Stimulated activated memory B cell treated with anti-CD40 and anti-IgM and Interleukin-4, amounts not matched to agents 10 μg/mL and 1 μg/mL and 100 μg/mL, for 72 hours (primary cell): ENCODE results near the gene SPTA1.

Experiments
- ATAC-seq: fragments of 150-1000 bp; cut with Tn5 transposase; 2 replicates; pipeline ENCODE4 v1.10.0; 2021
- H3K27ac Mint-ChIP-seq: one replicate; pipeline ENCODE4 v1.8.0; 2022; ENCODE audit warnings: mild to moderate bottlenecking, mixed read lengths
- H3K27me3 Mint-ChIP-seq: one replicate; pipeline ENCODE4 v1.8.0; 2022; ENCODE audit warnings: mixed read lengths
- H3K36me3 Mint-ChIP-seq: one replicate; pipeline ENCODE4 v1.8.0; 2022; ENCODE audit warnings: mixed read lengths
- H3K4me1 Mint-ChIP-seq: one replicate; pipeline ENCODE4 v1.8.0; 2022; ENCODE audit warnings: mixed read lengths
- H3K4me3 Mint-ChIP-seq: one replicate; pipeline ENCODE4 v1.8.0; 2022; ENCODE audit warnings: mild to moderate bottlenecking, moderate library complexity, mixed read lengths
- H3K9me3 Mint-ChIP-seq: one replicate; pipeline ENCODE4 v1.8.0; 2022; ENCODE audit warnings: mixed read lengths

SPTA1 gene

DNA sequence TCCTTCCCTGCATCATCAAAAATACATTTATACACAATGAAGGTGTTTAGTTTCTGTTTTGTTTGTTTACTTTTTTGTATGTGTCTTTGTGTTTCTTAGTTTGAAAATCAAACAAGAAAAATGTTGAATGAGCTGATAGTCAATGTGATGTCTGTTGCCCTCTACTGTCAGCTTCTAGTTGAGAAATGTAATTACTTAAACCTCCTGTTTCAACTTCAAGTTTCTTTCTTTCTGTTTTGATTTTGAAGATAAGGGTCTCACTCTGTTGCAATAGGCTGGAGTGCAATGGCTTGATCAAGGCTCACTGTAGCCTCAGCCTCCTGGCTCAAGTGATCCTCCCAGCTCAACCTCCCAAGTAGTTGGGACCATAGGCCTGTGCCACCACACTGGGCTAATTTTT, 37.5 kb downstream of the SPTA1 start:
- Mint-ChIP-seq H3K4me1 (peaks cover 34% of the 10 kb centered on the region), H3K27ac (no peak overlapping the region), H3K36me3 (no peaks in the 10 kb centered on the region), H3K4me3 (no peak overlapping the region), H3K9me3 (no peaks in the 10 kb centered on the region), H3K27me3 (no peaks in the 10 kb centered on the region)
- ATAC-seq = no peak

DNA sequence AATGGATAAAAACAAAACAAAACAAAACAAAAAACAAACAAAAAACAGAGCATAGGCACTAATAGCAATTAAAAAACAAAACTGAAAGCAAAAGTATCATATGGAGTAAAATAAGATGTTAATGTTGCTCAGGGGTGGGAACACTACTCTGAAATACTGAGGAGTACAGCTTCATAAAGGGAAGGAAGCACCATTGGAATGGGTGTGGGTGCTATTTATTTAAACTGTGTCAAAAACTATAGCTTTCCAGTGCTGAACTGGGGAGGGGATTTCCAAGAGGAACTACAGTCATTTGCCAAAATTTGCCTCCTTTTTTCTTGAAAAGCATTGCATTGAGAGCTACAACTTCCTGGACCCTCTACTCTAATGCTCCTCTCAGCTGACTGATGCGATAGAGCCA, 40.0 kb downstream of the SPTA1 start:
- Mint-ChIP-seq H3K4me3 (no peak overlapping the region), H3K27ac (no peak overlapping the region), H3K4me1 (peaks cover 27% of the 10 kb centered on the region), H3K9me3 (no peaks in the 10 kb centered on the region), H3K27me3 (no peaks in the 10 kb centered on the region), H3K36me3 (no peaks in the 10 kb centered on the region)
- no peak for ATAC-seq

DNA sequence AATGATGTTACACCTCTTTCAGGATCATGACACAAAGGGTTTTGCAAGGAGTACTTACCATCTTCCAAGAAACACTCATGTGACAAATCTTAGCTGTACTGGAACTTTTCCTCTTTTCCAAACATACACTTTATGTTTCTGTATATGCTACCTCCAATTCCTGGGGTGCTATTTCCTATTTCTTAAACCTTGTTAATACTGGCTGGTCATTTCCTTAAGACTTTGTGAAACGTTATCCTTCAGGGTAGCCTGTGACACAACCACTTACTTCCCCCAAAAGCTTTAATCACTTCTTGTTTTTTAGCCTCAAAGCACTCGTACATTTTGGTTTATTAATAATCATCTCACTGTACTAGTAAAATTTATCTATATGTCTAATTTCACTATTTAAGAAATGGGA, 42.1 kb downstream of the SPTA1 start:
- no peaks in the 10 kb centered on the region for H3K36me3 Mint-ChIP-seq
- no peak overlapping the region for H3K4me3 Mint-ChIP-seq
- H3K4me1 Mint-ChIP-seq = peaks cover 27% of the 10 kb centered on the region
- peaks cover 2% of the 10 kb centered on the region for H3K9me3 Mint-ChIP-seq
- no peak for ATAC-seq
- no peak overlapping the region for H3K27ac Mint-ChIP-seq
- no peaks in the 10 kb centered on the region for H3K27me3 Mint-ChIP-seq

DNA sequence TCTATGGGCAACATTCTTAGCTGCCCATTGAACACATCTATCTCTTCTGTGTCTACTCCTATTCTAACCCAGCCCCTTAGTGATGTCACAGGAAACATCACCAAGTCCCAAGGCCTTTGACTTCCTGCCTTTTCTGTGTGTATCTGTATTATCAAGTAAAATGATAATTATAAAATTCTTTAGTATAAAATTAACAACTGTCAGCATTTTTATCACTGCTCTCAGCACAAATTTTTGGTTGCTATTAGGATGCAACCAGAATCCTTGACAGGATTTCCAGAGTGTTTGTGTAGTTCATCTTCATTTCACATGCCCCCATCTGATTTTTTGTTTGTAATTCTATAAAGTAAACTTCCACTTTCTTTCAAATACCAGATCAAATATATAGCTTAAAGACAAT, 47.6 kb downstream of the SPTA1 start:
- peaks cover 2% of the 10 kb centered on the region for H3K9me3 Mint-ChIP-seq
- H3K27ac Mint-ChIP-seq = no peak overlapping the region
- no peaks in the 10 kb centered on the region for H3K4me1 Mint-ChIP-seq
- H3K36me3 Mint-ChIP-seq = no peaks in the 10 kb centered on the region
- no peak overlapping the region for H3K4me3 Mint-ChIP-seq
- H3K27me3 Mint-ChIP-seq = peaks cover 7% of the 10 kb centered on the region
- no peak for ATAC-seq

DNA sequence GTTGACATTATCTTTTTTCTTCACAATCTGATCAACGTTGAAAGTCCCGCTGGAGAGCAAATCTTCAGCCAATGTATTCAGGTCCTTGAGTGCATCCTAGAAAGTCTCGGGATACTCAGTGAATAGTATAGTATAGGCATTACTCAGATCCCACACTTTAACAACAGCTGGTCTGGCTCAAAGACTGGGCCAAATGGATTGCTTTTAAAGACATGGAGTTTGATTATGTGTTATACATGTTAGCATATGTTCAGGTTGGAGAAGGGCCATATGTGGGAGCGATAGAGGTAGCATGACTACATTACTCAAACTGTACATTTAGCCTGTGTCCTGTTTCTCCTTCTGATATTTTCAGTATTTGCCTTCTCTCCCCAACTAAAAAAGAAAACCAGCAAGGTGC, 48.4 kb downstream of the SPTA1 start:
- no peaks in the 10 kb centered on the region for H3K36me3 Mint-ChIP-seq
- no peaks in the 10 kb centered on the region for H3K4me1 Mint-ChIP-seq
- H3K4me3 Mint-ChIP-seq = no peak overlapping the region
- no peak for ATAC-seq
- peaks cover 7% of the 10 kb centered on the region for H3K27me3 Mint-ChIP-seq
- peaks cover 2% of the 10 kb centered on the region for H3K9me3 Mint-ChIP-seq
- no peak overlapping the region for H3K27ac Mint-ChIP-seq

DNA sequence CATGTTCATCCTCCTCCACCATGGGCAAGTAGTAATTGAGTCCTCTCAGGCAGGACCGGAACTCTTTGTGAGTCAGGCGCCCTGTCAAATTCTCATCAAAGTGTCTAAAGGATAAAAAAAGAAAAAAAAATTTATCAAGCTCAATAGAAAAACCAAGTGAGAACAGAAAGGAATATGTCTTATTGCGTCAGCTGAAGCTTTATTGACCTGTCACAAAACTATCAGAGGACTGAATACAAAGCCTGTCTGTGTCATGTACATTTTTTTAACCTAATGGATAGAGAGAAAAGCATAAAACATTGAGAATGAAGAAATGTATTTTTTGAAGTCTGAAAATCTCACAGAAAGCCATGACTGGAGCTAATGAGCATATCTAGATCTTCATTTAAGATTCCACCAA, 72.8 kb downstream of the SPTA1 start:
- Mint-ChIP-seq H3K4me1 (peaks cover 10% of the 10 kb centered on the region), H3K27me3 (no peaks in the 10 kb centered on the region), H3K4me3 (no peak overlapping the region), H3K36me3 (no peaks in the 10 kb centered on the region), H3K27ac (no peak overlapping the region), H3K9me3 (no peaks in the 10 kb centered on the region)
- no peak for ATAC-seq

DNA sequence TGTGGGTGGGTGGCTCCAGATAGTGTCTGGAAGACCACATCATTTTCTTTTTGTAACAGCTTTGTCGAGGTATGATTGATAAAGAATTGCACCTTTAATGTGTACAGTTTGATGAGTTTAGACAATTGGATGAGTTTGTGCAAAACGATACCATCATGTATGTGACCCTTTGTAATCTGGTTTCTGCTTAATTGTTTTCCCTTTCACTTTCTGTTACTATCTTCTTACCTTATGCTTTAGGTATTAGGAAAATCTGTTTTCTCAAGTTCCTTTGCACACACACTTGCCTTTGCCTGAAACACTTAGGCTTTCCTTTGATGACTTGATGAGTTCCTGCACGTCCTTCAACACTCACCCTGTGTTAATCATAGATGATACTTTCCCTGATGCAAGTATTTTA, 74.6 kb downstream of the SPTA1 start:
- H3K9me3 Mint-ChIP-seq = no peaks in the 10 kb centered on the region
- no peak overlapping the region for H3K4me3 Mint-ChIP-seq
- ATAC-seq = no peak
- H3K4me1 Mint-ChIP-seq = peaks cover 10% of the 10 kb centered on the region
- no peaks in the 10 kb centered on the region for H3K36me3 Mint-ChIP-seq
- H3K27me3 Mint-ChIP-seq = no peaks in the 10 kb centered on the region
- no peak overlapping the region for H3K27ac Mint-ChIP-seq

DNA sequence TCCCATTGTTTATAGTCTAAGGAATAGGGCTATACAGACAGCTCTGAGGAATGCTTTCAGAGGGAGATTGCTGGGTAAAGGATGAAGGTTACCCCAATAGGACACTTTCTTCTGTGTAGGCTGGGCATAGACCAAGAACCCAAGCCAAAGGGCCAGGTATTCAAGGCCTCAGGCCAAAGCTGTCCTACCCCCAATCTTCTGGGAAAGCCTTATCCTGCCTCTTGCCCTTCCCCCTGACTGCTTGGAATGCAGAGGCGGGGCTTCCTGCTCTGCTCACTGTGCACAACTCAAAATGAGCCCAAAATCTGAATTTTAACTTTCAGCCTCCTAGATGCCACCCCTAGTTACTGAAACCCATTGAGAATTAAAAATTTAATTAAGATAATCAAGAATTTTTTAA, 79.2 kb downstream of the SPTA1 start:
- Mint-ChIP-seq H3K4me3 (no peak overlapping the region), H3K36me3 (no peaks in the 10 kb centered on the region), H3K4me1 (peaks cover 7% of the 10 kb centered on the region), H3K9me3 (no peaks in the 10 kb centered on the region), H3K27me3 (no peaks in the 10 kb centered on the region), H3K27ac (no peak overlapping the region)
- no peak for ATAC-seq

DNA sequence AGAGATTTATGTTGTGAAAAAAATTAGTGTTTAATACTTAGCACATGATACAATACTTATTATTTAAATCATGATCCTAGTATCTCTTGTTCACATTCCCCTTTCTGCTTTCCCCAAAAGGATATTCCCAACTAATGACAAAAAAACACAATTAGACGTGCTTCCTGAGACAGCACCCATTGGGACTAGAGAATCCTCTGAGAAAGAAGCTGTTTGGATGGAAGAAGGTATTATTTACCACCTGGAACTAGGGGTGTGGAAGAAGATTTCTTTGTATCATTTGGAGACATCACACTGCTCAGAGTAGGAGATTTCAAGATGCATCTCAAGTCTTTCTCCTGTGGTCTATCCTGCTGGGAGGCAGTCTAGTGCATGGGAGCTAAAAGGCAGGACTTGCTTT, 81.5 kb downstream of the SPTA1 start, which contains the start of gene OR10Z1:
Gene OR10Z1 (plus strand): TSS at position 301 of the 400 bp plus-strand sequence. CDS start 1,171 bp downstream, outside the sequence.
- no peak within 1 kb of the TSS for H3K4me3 Mint-ChIP-seq
- no peak for ATAC-seq
- no peaks in the 10 kb centered on the region for H3K36me3 Mint-ChIP-seq
- no peaks in the 10 kb centered on the region for H3K9me3 Mint-ChIP-seq
- H3K27me3 Mint-ChIP-seq = no peaks in the 10 kb centered on the region
- H3K27ac Mint-ChIP-seq = no peak within 1 kb of the TSS
- no peaks in the 10 kb centered on the region for H3K4me1 Mint-ChIP-seq

DNA sequence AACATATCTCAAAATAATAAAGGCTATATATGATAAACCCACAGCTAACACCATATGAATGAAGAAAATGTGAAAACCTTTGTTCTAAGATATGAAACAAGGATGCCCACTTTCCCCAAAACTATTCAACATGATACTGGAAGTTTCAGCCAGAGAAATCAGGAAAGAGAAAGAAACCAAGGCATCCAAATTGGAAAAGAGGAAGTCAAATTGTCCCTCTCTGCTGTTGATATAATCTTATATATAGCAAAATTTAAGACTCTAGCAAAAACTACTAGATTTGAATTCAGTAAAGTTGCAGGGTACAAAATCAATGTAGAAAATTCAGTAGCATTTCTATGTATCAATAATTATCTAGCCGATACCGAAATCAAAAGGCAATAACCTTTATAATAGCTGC, 85.8 kb downstream of the SPTA1 start:
- no peak for ATAC-seq
- peaks cover 19% of the 10 kb centered on the region for H3K9me3 Mint-ChIP-seq
- peaks cover 3% of the 10 kb centered on the region for H3K27me3 Mint-ChIP-seq
- no peaks in the 10 kb centered on the region for H3K4me1 Mint-ChIP-seq
- no peaks in the 10 kb centered on the region for H3K36me3 Mint-ChIP-seq
- H3K27ac Mint-ChIP-seq = no peak overlapping the region
- no peak overlapping the region for H3K4me3 Mint-ChIP-seq

DNA sequence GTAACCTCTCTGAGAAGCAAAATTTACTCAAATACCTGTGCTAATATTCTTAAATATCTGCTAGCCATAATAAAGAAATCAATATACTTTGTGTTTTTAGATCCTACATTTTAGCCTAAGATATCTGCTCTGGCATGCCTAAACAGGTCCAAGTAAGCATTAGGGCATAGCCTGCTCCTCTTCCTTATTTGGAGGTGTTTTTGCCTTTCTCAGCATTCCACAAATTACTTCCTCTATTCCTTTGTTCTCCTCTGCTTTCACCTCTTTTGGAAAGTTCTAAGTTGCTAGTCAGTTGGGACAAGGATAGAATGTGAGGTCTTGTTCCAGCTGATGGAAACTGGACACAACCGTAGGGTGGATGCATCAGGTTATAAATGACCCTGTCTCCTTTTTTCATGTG, 99.6 kb downstream of the SPTA1 start:
- Mint-ChIP-seq H3K9me3 (peaks cover 8% of the 10 kb centered on the region), H3K4me1 (no peaks in the 10 kb centered on the region), H3K27me3 (peaks cover 9% of the 10 kb centered on the region), H3K36me3 (no peaks in the 10 kb centered on the region), H3K4me3 (no peak overlapping the region), H3K27ac (no peak overlapping the region)
- no peak for ATAC-seq

DNA sequence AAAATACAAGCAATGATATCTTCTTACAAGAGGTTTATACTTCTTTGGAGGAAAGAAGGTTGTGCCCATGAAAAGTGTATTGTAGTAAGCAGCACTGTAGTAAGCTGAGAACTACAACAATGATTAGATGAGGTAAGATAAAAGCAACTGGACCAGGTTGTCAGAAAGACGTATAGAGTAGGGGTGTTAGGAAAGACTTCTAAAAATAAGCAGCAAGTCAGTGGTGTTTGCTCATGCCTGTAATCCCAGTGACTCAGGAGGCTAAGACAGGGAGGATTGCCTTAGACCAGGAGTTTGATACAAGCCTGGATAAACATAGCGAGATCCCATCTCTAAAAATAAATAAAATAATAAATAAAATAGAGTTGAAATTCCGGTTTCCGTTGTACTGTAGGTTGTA, 102.6 kb downstream of the SPTA1 start:
- ATAC-seq = no peak
- no peaks in the 10 kb centered on the region for H3K36me3 Mint-ChIP-seq
- H3K27ac Mint-ChIP-seq = no peak overlapping the region
- H3K27me3 Mint-ChIP-seq = peaks cover 11% of the 10 kb centered on the region
- H3K9me3 Mint-ChIP-seq = peaks cover 6% of the 10 kb centered on the region
- H3K4me3 Mint-ChIP-seq = no peak overlapping the region
- H3K4me1 Mint-ChIP-seq = no peaks in the 10 kb centered on the region

DNA sequence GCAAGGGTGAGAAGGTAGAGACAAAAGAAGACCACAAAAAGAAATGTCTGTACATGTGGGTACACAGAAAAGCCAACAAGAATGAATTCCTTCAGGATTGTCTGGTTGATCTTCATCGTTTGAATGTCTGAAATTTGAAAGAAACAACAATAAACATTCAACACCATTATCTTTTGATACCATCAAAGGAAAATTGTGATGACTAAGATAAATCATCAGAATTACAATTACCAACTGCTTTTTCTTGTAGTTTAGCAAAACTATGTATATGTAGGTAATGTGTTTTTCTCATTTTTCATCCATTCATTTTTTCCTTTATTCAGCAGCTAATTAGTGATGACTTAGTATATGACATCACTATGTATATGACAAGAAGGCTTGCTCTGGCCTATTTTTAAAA, 106.8 kb downstream of the SPTA1 start, which contains the start of gene OR10X1:
Gene OR10X1 (minus strand): TSS at position 167 of the 400 bp plus-strand sequence. CDS start 0 bp downstream, at position 167.
- Mint-ChIP-seq H3K4me3 (no peak within 1 kb of the TSS), H3K36me3 (no peaks in the 10 kb centered on the region), H3K27me3 (peaks cover 13% of the 10 kb centered on the region), H3K4me1 (no peaks in the 10 kb centered on the region), H3K9me3 (no peaks in the 10 kb centered on the region), H3K27ac (no peak within 1 kb of the TSS)
- no peak for ATAC-seq

DNA sequence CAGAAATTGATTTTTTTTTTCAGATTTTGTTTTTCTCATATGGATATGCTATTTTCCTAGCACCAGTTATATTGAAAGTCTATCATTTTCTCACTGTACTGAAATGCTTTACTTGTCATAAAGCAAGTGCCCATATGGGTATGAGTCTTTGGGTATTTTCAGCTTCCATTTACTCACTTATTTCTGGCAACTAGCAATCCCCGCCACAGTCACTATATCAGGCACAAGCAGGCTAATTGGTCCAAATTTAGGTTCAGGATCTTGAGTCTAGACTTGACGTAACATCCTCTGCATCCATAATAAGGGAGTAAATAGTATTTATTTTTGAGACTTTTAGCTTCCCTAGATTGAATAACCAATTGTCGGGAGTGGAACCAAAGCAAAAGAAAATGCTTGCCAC, 109.0 kb downstream of the SPTA1 start:
- H3K9me3 Mint-ChIP-seq = no peaks in the 10 kb centered on the region

DNA sequence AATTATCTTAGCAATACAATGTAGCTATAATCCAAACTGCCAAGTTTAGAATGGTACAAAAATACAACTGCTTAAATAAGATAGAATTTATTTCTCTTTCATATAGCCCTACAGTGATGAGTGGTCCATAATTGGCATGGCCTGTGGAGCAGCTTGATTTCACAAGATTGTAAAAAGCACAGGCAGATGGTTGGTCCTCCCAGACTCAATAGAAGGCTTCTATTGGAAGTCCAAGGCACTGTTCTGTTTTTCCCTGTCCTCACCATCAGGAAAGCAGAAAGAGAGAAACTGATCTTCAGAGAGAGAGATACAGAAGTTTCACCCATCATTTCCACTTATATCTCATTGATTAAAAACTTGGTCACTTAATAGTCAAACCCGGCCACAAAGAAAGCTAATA, 114.3 kb downstream of the SPTA1 start:
- peaks cover 6% of the 10 kb centered on the region for H3K4me1 Mint-ChIP-seq
- no peaks in the 10 kb centered on the region for H3K36me3 Mint-ChIP-seq
- no peak for ATAC-seq
- no peak overlapping the region for H3K27ac Mint-ChIP-seq
- no peak overlapping the region for H3K4me3 Mint-ChIP-seq
- peaks cover 16% of the 10 kb centered on the region for H3K27me3 Mint-ChIP-seq
- H3K9me3 Mint-ChIP-seq = no peaks in the 10 kb centered on the region

More for the DNA sequence above, 109.0 kb downstream of the SPTA1 start:
- no peaks in the 10 kb centered on the region for H3K4me1 Mint-ChIP-seq
- peaks cover 24% of the 10 kb centered on the region for H3K27me3 Mint-ChIP-seq
- H3K27ac Mint-ChIP-seq = no peak overlapping the region
- no peak for ATAC-seq
- no peaks in the 10 kb centered on the region for H3K36me3 Mint-ChIP-seq
- H3K4me3 Mint-ChIP-seq = no peak overlapping the region

DNA sequence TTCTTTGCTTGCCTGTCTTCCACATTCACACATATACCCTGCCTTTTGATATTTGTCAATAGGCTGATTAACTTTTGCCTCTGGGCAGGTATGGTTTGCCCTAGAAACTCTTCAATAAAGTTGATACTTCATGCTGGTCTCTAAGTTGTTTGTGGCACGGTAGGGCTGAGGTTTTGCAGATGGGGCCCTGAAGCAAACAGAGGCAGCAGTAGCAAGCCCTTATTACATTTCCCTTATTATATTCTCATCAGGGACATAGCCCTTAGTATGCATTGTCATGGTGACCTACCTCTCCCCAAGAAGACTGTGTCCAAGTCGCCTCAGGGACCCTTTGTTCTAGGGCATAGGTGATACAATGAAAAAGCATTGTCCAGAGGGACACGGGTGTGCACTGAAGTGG, 116.0 kb downstream of the SPTA1 start, which contains the start of gene OR6P1:
Gene OR6P1 (minus strand): TSS at position 101 of the 400 bp plus-strand sequence. CDS start 6,976 bp downstream, outside the sequence.
- H3K4me1 Mint-ChIP-seq = peaks cover 6% of the 10 kb centered on the region
- no peaks in the 10 kb centered on the region for H3K36me3 Mint-ChIP-seq
- H3K9me3 Mint-ChIP-seq = no peaks in the 10 kb centered on the region
- H3K27me3 Mint-ChIP-seq = peaks cover 16% of the 10 kb centered on the region
- no peak within 1 kb of the TSS for H3K4me3 Mint-ChIP-seq
- ATAC-seq = no peak
- no peak within 1 kb of the TSS for H3K27ac Mint-ChIP-seq

DNA sequence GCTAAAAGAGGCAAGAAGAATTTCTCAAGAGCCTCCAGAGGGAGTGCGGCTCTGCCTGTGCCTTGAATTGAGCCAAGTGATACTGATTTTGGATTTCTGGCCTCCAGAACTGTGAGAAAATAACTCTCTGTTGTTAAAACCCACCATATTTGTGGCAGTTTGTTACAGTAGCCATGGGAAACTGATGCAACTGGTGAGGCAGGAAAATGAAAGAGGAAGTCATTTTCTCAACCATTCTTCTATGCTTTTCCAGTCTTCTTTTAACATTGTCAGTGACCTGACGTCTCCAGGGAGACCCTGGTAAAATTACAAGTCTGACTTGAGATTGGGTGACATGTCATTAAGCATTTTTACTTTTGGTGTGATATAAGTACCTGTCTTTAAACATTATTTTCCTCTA, 121.9 kb downstream of the SPTA1 start:
- no peak for ATAC-seq
- H3K27ac Mint-ChIP-seq = no peak overlapping the region
- H3K27me3 Mint-ChIP-seq = no peaks in the 10 kb centered on the region
- peaks cover 6% of the 10 kb centered on the region for H3K9me3 Mint-ChIP-seq
- H3K36me3 Mint-ChIP-seq = no peaks in the 10 kb centered on the region
- peaks cover 13% of the 10 kb centered on the region for H3K4me1 Mint-ChIP-seq
- no peak overlapping the region for H3K4me3 Mint-ChIP-seq
